ENCODE results near the gene TET3.

GRCh38 chr2:73970141-73970803 is 14.4 kb upstream of the TET3 start:
- TF ChIP-seq POLR2A (IDR thresholded peaks at IDR 0.05) (no peak), CTCF (IDR thresholded peaks at IDR 0.05) (no peak)
